Measurements from ENCODE around the gene MTCH2.

Gene MTCH2

DNA sequence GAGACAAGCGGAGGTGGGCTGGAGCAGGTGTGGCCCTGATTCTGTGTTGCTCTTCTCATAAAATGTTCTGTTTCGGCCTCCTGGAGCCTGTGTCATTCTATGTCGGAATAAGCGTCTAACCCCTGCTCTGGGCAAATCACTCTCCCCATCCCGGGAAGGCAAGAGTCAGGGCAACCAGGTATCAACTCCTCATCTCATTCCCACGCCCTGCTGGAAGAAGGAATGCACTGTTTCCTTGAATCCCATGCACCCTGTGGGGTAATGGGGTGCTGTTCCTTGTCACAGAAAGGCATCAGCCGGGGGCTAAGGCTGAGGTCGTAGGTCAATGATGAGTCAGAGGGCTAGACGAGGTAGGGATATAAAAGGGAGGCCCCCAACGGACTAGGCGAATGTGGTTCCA lies 53.2 kb downstream of the MTCH2 start:
- no peak for DNase-seq

GRCh38 chr11:47587723-47588326 lies 54.5 kb downstream of the MTCH2 start:
- DNase-seq = peak in 1 of 2 experiments; percentile 23

DNA sequence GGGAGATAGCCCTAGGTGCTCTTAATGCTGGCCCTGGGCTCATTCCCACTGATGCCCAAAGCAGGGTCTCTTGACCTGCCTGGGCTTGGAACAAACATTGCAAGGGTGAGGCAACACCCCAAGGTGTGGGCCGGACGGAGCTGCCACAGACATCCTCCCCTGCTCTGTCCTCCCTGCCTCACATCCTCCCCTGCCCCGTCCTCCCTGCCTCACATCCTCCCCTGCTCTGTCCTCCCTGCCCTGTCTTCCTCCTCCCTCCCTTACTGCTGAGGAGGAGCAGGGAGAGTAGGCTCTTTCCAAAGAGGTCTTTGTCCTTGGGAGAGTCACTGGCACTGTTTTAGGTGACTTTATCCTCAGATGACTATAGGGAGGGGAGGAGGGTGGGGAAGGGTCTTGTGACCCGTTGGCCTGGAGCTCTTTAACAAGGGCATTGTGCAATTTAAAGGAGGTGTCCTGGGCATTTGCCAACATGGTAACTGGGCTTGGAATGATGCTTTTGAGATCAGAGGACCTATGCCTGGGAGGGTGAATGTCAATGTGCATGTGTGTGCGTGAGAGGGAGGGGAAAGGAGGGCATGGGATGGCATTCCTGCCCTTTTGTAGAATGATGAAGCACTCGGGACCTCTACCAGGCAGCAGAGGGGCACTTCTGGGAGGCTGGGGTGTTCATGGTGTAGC lies 55.2 kb downstream of the MTCH2 start:
- peak in 1 of 2 experiments; percentile 5 for DNase-seq

DNA sequence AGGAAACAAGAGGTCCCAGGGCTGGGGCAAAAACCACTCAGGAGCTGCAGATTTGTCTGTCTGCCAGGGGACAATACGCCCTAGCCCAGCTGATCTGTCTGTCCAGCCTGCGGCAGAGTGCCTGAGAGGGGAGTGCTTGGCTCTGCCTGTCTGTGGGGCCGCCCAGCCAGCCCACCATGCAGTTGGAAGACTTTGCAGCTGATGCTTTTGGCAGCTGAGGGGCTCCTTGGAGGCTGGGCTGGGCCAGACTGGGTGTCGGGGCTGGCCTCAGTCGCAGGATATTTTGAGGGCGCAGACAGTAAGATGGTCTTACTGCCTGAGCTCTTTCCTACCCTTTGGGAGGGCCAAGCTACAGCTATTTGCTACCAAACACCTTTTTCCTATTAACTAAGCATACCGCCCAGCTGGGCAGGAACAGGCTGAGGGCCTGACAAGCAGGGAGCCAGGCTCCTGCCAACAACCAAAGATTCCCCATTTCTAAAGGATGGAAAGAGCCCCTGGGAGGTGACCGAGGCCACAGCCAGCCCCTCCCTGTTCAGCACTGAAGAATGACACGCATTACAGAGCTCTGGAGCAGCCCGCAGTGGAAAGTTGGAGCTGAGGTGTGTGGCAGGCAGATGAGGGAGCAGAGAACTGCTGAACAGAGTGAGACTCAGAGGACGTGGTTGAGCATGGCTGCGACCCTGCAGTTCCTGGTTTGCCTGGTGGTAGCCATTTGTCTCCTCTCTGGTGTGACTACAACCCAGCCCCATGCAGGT lies 56.1 kb downstream of the MTCH2 start, which contains the start of gene FAM180B:
TSS of gene FAM180B (plus strand) at position 581 of the 758 bp plus-strand sequence. CDS start at position 672, 91 bp downstream.
- no peak for DNase-seq

DNA sequence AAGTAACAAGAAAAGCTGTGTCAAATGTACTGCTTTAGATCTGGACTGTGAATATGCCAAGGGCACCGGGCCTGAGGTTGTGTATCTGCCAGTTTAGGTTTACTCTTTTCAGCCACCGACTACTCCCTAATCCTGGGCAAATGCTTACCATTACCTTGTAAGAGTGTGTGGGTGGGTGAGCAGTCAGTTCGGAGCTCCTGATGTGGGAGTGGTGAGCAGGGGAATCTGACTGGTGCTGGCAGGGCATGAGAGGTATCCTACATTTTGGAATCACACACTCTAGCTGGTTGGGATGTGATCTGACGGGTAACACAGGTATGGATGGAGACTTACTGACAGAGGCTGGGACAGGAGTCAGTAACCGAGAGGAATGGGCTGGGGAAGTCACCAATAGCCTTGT lies 58.5 kb downstream of the MTCH2 start:
- DNase-seq = no peak

- DNase-seq = peak; percentile 69 to 73
Measured at GRCh38 chr11:47578524-47579494, 63.5 kb downstream of the MTCH2 start, which contains the start of the genes KBTBD4 and NDUFS3. KBTBD4 (minus strand) TSS chr11:47578970; CDS start chr11:47578951, 19 bp downstream. NDUFS3 (plus strand) TSS chr11:47579074; CDS start chr11:47579092, 18 bp downstream.

DNA sequence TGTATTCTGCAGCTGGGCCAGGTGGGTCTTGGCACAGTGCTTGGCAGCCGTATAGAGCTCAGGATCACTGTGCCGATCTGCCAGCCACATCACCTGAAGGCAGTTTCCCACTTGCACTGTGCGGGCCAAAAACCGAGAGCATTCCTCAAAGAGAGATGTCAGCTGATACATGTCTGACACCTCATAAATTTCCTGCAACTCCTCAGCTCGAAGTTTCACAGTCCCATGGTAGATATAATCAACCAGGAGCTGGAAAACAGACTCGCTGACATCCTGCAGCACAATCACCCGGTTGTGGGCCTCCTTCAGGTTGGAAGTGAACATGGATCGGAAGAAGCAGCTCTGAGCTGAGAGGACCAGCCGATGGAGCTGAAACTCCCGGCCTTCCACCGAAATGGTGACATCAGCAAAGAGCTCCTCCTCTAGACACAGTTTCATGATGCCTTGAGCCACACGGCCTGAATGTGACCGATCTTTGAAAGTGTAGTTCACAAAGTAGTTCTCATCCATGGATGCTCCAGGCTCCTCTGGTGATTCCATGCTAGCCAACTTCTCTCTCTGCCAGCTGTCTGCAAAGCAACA lies 64.8 kb downstream of the MTCH2 start:
- no peak for DNase-seq

GRCh38 chr11:47573321-47573720 lies 69.0 kb downstream of the MTCH2 start:
- DNase-seq = no peak

- no peak for DNase-seq
Measured at GRCh38 chr11:47572715-47573255, 69.6 kb downstream of the MTCH2 start.

GRCh38 chr11:47571895-47572294 lies 70.5 kb downstream of the MTCH2 start:
- DNase-seq = no peak

DNA sequence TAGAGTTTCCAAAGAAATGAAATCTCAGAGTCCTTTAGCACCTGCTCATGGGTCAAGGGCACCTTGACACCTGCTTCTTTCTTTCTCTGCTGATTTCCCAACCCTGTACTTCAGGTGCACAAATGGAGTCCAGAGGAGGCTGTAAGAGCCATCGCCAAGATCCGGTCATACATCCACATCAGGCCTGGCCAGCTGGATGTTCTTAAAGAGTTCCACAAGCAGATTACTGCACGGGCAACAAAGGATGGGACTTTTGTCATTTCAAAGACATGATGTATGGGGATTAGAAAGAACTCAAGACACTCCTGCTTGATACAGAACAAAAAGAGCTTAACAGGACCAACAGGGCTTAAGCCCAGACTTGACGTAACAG lies 71.0 kb downstream of the MTCH2 start:
- DNase-seq = no peak

GRCh38 chr11:47570651-47571356 lies 71.6 kb downstream of the MTCH2 start:
- DNase-seq = no peak

DNA sequence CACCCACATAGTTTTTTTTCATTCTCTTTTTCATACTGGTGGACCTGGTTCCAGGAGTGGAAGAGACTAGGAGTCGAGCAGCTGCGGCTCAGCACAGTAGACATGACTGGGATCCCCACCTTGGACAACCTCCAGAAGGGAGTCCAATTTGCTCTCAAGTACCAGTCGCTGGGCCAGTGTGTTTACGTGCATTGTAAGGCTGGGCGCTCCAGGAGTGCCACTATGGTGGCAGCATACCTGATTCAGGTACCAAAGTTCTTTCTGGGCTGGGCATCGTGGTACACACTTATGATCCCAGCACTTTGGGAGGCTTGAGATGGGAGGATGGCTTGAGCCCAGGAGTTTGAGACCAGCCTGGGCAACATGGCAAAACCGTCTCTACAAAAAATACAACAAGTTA lies 72.7 kb downstream of the MTCH2 start:
- DNase-seq = no peak

Measured in AML-193 (cell line).